Activated CD8-positive, alpha-beta T cell treated with anti-CD3 and anti-CD28 coated beads for 36 hours (primary cell): ENCODE measurements around the gene ACER1. TPM values are rescaled to one million over a fixed set of nuclear protein-coding genes. Genes with fewer than 3 reads are reported as not detected.

Source experiments
- ATAC-seq: fragments of 200-7000 bp; cut with Tn5 transposase; one replicate; pipeline ENCODE4 v1.10.0; 2021; ENCODE audit warnings: mild to moderate bottlenecking, moderate library complexity
- CTCF ChIA-PET: fragments of 350-600 bp; sonication (Branson Sonifier 250); formaldehyde crosslinking; loops from one replicate; lab custom pipeline; 2021; ENCODE audit warnings: antibody characterized with exemption; lab: Charles Lee
- POLR2A ChIA-PET: fragments of 350-600 bp; sonication (Branson Sonifier 250); formaldehyde crosslinking; loops from one replicate; lab custom pipeline; 2021; ENCODE audit warnings: antibody characterized with exemption; lab: Charles Lee
- DNase-seq: peaks from one replicate; pipeline ENCODE4 v3.0.0-alpha.2; 2020
- H3K27ac Mint-ChIP-seq: one replicate; pipeline ENCODE4 v1.8.0; 2021; ENCODE audit warnings: mild to moderate bottlenecking, mixed read lengths
- H3K27me3 Mint-ChIP-seq: one replicate; pipeline ENCODE4 v1.8.0; 2021; ENCODE audit warnings: mixed read lengths
- H3K36me3 Mint-ChIP-seq: one replicate; pipeline ENCODE4 v1.8.0; 2021; ENCODE audit warnings: low read depth, mixed read lengths
- H3K4me1 Mint-ChIP-seq: one replicate; pipeline ENCODE4 v1.8.0; 2021; ENCODE audit warnings: low read depth, mixed read lengths
- H3K4me3 Mint-ChIP-seq: one replicate; pipeline ENCODE4 v1.8.0; 2021; ENCODE audit warnings: mild to moderate bottlenecking, moderate library complexity, mixed read lengths
- H3K9me3 Mint-ChIP-seq: one replicate; pipeline ENCODE4 v1.8.0; 2021; ENCODE audit warnings: mixed read lengths
- intact Hi-C: fragments of 100-400 bp; cut with micrococcal nuclease; formaldehyde crosslinking; loops from one replicate; pipeline ENCODE4 v1.10.0; 2022
- total RNA-seq, 2 experiments: library from RNA; stranded (reverse); gene quantifications; one replicate each; pipeline ENCODE4 v1.2.3, GENCODE V29; 2021
- TF ChIP-seq, protein P1 (sequence below): fragments of 200-600 bp; IDR thresholded peaks from one replicate; pipeline ENCODE4 v1.8.0; 2022; ENCODE audit warnings: antibody characterized with exemption, mild to moderate bottlenecking

Gene ACER1
- total RNA-seq, 2 experiments from 2014 or later: not detected

DNA sequence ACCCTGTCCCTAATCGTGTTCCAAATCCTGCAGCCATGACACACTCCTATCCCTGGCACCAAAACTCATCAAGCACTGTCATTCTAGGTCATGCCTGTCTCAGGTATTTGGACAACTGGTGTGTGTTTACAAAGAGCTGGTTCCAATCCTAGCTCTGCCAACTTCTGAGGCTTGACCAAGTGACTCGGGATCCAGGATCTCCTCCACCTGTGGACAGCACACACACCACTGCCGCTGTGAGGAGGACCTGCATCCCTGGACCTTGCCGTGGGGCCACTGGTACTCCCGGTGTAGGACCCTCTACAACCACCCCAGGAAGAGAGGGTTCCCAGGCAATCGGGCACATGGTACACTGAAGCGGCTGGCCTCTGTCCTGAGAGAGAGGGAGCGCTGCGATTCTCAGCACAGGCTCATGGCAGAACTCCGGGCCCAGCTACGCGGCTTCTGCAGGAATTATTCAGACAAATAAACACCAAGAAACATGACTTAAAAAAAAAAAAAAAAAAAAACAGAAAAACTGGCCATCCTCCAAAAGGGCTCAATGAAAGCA lies 74.0 kb downstream of the ACER1 start:
- no peak for ATAC-seq

DNA sequence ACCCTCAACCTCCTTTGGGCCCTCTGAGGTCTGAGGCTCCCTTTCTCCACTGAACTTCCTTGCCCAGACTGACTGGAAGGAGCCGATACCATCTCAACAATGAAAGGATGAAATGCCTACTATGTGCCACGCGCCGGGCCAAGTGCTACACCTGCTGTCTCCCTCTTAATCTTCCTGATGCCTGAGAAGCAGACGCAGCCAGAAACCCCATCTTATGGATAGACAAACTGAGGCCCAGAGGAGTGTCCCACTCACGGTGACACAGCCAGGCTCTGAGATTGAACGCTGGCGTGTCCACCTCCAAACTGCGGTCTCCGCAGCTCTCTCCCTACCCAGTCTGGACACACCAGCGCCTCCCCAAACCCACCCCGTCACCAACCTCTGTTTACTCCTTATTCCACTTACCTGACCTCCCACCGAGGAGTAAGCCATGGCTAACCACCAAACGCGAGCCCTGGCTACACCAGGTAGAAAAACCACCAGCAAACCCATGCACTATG lies 74.5 kb downstream of the ACER1 start:
- POLR2A ChIA-PET: no interaction called here
- Mint-ChIP-seq H3K9me3 (no peaks in the 10 kb centered on the region), H3K27ac (no peak overlapping the region), H3K4me1 (peaks cover 23% of the 10 kb centered on the region), H3K36me3 (peaks cover 39% of the 10 kb centered on the region), H3K27me3 (no peaks in the 10 kb centered on the region), H3K4me3 (no peak overlapping the region)
- intact Hi-C loops: no loop called here
- TF ChIP-seq, protein P1, sequence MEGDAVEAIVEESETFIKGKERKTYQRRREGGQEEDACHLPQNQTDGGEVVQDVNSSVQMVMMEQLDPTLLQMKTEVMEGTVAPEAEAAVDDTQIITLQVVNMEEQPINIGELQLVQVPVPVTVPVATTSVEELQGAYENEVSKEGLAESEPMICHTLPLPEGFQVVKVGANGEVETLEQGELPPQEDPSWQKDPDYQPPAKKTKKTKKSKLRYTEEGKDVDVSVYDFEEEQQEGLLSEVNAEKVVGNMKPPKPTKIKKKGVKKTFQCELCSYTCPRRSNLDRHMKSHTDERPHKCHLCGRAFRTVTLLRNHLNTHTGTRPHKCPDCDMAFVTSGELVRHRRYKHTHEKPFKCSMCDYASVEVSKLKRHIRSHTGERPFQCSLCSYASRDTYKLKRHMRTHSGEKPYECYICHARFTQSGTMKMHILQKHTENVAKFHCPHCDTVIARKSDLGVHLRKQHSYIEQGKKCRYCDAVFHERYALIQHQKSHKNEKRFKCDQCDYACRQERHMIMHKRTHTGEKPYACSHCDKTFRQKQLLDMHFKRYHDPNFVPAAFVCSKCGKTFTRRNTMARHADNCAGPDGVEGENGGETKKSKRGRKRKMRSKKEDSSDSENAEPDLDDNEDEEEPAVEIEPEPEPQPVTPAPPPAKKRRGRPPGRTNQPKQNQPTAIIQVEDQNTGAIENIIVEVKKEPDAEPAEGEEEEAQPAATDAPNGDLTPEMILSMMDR: no peak
- ATAC-seq: no peak
- DNase-seq: no peak
- CTCF ChIA-PET: interaction anchor here (2.7 kb wide), 1 partner anchor 40 kb away, joined by 12 read pairs; no protein-coding TSS in a partner anchor

More for the DNA sequence above, 74.0 kb downstream of the ACER1 start:
- Mint-ChIP-seq H3K36me3 (peaks cover 37% of the 10 kb centered on the region), H3K4me1 (peaks cover 22% of the 10 kb centered on the region), H3K4me3 (no peak overlapping the region), H3K9me3 (no peaks in the 10 kb centered on the region), H3K27ac (no peak overlapping the region), H3K27me3 (no peaks in the 10 kb centered on the region)
- TF ChIP-seq, protein P1: no peak
- ChIA-PET CTCF (no interaction called here), POLR2A (no interaction called here)
- DNase-seq: no peak
- intact Hi-C loops: no loop called here

Other genes starting within 250 kb of the ACER1 start
- gene RFX2, start 223.1 kb downstream of the ACER1 start, total RNA-seq: 10 to 100 TPM in 1 of 2 experiments, 1 to 10 TPM in 1; 8.9 to 10.5 TPM
- gene ACSBG2, start 197.9 kb downstream of the ACER1 start, total RNA-seq: not detected
- gene MLLT1, start 53.6 kb downstream of the ACER1 start, total RNA-seq: 10 to 100 TPM; 41.4 to 44.6 TPM
- 100 to 1,000 TPM; 169 to 175 TPM for gene CLPP, start 27.9 kb upstream of the ACER1 start, total RNA-seq
- 10 to 100 TPM; 34.9 to 40.1 TPM for gene ALKBH7, start 39.2 kb upstream of the ACER1 start, total RNA-seq
- gene PSPN, start 42.3 kb upstream of the ACER1 start, total RNA-seq: 1 to 10 TPM; 1.2 to 1.4 TPM
- 10 to 100 TPM; 50.4 to 59.6 TPM for gene GTF2F1, start 59.6 kb upstream of the ACER1 start, total RNA-seq
- gene KHSRP, start 91.2 kb upstream of the ACER1 start, total RNA-seq: 100 to 1,000 TPM; 366 to 370 TPM
- not detected for gene SLC25A41, start 100.2 kb upstream of the ACER1 start, total RNA-seq
- gene SLC25A23, start 126.2 kb upstream of the ACER1 start, total RNA-seq: 10 to 100 TPM; 11.9 to 12.1 TPM
- gene CRB3, start 130.7 kb upstream of the ACER1 start, total RNA-seq: under 1 TPM; 0.58 to 0.70 TPM
- 10 to 100 TPM; 58.2 to 61.2 TPM for gene DENND1C, start 148.2 kb upstream of the ACER1 start, total RNA-seq
- 10 to 100 TPM in 1 of 2 experiments, 1 to 10 TPM in 1; 9.6 to 10.6 TPM for gene TUBB4A, start 168.7 kb upstream of the ACER1 start, total RNA-seq
- gene TNFSF9, start 197.4 kb upstream of the ACER1 start, total RNA-seq: 1 to 10 TPM; 3.0 to 3.1 TPM